Endodermal cell (in vitro differentiated cells): Measurements from ENCODE around the gene IP6K3. TPM values are rescaled to one million over a fixed set of nuclear protein-coding genes. Genes with fewer than 3 reads are reported as not detected.

Experiments used
- DNase-seq: peaks from one replicate; pipeline ENCODE4 v3.0.0-alpha.2; 2017
- H3K27ac ChIP-seq: 2 replicates; pipeline ENCODE4 v1.5.1; 2013; ENCODE audit warnings: mild to moderate bottlenecking, low read depth, low read length, moderate library complexity
- H3K27me3 ChIP-seq: 2 replicates; pipeline ENCODE4 v1.6.1; 2013; ENCODE audit warnings: mild to moderate bottlenecking, low read length, moderate library complexity; ENCODE audit not compliant: insufficient read depth, control insufficient read depth, poor library complexity, severe bottlenecking
- H3K36me3 ChIP-seq: 2 replicates; pipeline ENCODE4 v1.7.0; 2013; ENCODE audit warnings: mild to moderate bottlenecking, low read length, moderate library complexity; ENCODE audit not compliant: control insufficient read depth, insufficient read depth
- H3K4me1 ChIP-seq: one replicate; pipeline ENCODE4 v1.7.0; 2013; ENCODE audit warnings: low read length; ENCODE audit not compliant: control insufficient read depth, insufficient read depth
- H3K4me3 ChIP-seq: 2 replicates; pipeline ENCODE4 v1.5.1; 2013; ENCODE audit warnings: mild to moderate bottlenecking, low read length, moderate library complexity
- H3K9ac ChIP-seq: 2 replicates; pipeline ENCODE4 v1.6.1; 2013; ENCODE audit warnings: mild to moderate bottlenecking, low read length, moderate library complexity; ENCODE audit not compliant: poor library complexity, severe bottlenecking; ENCODE audit errors: extremely low read depth
- H3K9me3 ChIP-seq: 2 replicates; pipeline ENCODE4 v1.6.1; 2013; ENCODE audit warnings: mild to moderate bottlenecking, low read length, moderate library complexity; ENCODE audit not compliant: control insufficient read depth
- H3K27ac Mint-ChIP-seq: 2 replicates; pipeline ENCODE4 v1.8.0; 2020; ENCODE audit warnings: mixed read lengths
- H3K27me3 Mint-ChIP-seq: 2 replicates; pipeline ENCODE4 v1.8.0; 2021; ENCODE audit warnings: mild to moderate bottlenecking, mixed read lengths; ENCODE audit not compliant: insufficient read depth
- H3K36me3 Mint-ChIP-seq: 2 replicates; pipeline ENCODE4 v1.8.0; 2020; ENCODE audit warnings: low read depth, mixed read lengths
- H3K4me1 Mint-ChIP-seq: 2 replicates; pipeline ENCODE4 v1.8.0; 2020; ENCODE audit warnings: mixed read lengths
- H3K4me3 Mint-ChIP-seq: 2 replicates; pipeline ENCODE4 v1.8.0; 2020; ENCODE audit warnings: mild to moderate bottlenecking, moderate library complexity, mixed read lengths
- H3K9me3 Mint-ChIP-seq: 2 replicates; pipeline ENCODE4 v1.8.0; 2020; ENCODE audit warnings: mild to moderate bottlenecking, mixed read lengths
- WGBS, 2 experiments: methylation state at CpG; one replicate each; pipeline versions ENCODE4 v1.1.5 to v1.1.7; 2013; ENCODE audit warnings: missing lambda C conversion rate in 2 of 2, mixed read lengths in 1 of 2; ENCODE audit not compliant: insufficient coverage in 1 of 2, insufficient read length in 1 of 2; 5-methylcytosine and 5-hydroxymethylcytosine counted together
- total RNA-seq, 2 donors: library from RNA; stranded (reverse); fragmentation: NEBNext Ultra II Directional in 1 of 2; extraction: Animal tissue kit (Norgen Biotek cat#: 25700) in 1 of 2; gene quantifications; 2 replicates in 1 of 2; 3 replicates in 1 of 2; pipeline ENCODE4 v1.2.1, GENCODE V29; 2021
- TF ChIP-seq, protein P1 (sequence below): fragments of 200-600 bp; sonication (generic); conservative IDR thresholded peaks from 2 replicates; pipeline ENCODE4 v1.5.0; 2021; ENCODE audit warnings: antibody characterized with exemption, mild to moderate bottlenecking

Gene IP6K3
- total RNA-seq, 2 donors from 2014 or later, result not detected

DNA sequence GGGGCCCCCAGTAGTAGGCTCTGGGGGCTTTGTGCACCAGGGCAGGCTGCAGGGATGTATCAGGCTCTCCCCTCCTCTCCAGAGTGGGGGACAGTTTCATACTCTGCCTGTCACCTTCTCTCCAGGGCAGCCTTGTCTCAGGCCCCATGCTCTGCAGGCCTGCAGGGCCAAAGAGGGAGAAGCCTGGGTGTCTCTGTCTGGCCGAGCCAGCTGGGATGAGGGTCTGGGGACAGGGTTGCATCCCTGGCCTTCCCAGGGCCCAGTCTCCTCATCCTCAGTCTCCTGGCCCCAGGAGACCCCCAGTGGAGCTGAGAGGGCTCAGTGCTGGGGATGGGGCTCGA is 14.8 kb upstream of the IP6K3 start:
- TF ChIP-seq, protein P1, sequence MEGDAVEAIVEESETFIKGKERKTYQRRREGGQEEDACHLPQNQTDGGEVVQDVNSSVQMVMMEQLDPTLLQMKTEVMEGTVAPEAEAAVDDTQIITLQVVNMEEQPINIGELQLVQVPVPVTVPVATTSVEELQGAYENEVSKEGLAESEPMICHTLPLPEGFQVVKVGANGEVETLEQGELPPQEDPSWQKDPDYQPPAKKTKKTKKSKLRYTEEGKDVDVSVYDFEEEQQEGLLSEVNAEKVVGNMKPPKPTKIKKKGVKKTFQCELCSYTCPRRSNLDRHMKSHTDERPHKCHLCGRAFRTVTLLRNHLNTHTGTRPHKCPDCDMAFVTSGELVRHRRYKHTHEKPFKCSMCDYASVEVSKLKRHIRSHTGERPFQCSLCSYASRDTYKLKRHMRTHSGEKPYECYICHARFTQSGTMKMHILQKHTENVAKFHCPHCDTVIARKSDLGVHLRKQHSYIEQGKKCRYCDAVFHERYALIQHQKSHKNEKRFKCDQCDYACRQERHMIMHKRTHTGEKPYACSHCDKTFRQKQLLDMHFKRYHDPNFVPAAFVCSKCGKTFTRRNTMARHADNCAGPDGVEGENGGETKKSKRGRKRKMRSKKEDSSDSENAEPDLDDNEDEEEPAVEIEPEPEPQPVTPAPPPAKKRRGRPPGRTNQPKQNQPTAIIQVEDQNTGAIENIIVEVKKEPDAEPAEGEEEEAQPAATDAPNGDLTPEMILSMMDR, result no peak
- H3K27me3 Mint-ChIP-seq, result peaks cover 5% of the 10 kb centered on the region
- Histone ChIP-seq H3K9me3 (no peaks in the 10 kb centered on the region), H3K27me3 (no peaks in the 10 kb centered on the region), H3K9ac (no peak overlapping the region), H3K27ac (peak overlapping the region; percentile 24), H3K4me1 (no peaks in the 10 kb centered on the region), H3K4me3 (no peak overlapping the region), H3K36me3 (no peaks in the 10 kb centered on the region)
- no peak overlapping the region for H3K27ac Mint-ChIP-seq
- DNase-seq, result no peak
- H3K4me1 Mint-ChIP-seq, result no peaks in the 10 kb centered on the region
- peaks cover 2% of the 10 kb centered on the region for H3K9me3 Mint-ChIP-seq
- WGBS, 2 experiments, result 81% methylated on average over 2 of the region's 2 CpGs; no CpG with 5 or more reads in 1 of the 2 experiments
- H3K36me3 Mint-ChIP-seq, result no peaks in the 10 kb centered on the region
- H3K4me3 Mint-ChIP-seq, result no peak overlapping the region

DNA sequence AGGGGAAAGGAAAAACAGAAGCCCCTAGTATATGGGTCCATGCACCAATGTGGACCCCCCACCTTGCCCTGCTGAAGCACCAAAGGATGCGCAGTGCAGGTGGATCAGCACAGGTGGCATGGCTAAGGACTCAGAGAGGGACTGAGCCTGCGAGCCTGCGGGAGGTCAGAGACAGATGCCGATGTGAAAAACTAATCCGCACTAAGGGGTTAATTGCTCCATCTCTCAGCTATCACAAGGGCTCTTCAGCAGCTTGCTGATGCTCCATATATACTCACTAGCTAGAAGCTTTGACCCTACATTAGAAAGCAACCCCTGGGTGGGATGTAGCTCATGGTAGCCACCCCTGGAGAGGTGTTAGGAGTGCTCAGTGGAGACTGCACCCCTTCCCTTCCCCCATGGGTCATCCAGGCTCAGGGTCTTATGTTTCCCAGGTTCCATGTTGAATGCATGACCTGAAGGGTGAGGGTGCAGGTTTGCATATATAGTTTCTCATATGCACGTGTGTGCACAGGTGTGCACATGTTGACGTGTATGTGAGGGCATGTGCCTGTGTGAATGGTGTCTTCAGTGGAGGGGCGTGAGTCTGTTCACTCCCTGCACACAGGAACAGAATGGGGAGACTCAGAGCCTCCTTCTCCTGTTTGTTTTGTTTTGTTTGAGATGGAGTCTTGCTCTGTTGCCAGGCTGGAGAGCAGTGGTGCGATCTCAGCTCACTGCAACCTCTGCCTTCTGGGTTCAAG is 13.4 kb upstream of the IP6K3 start:
- whole genome bisulfite sequencing, 2 experiments, result 95 to 99% methylated on average over 8 to 9 of the region's 9 CpGs
- no peak for DNase-seq
- Histone ChIP-seq H3K9ac (no peak overlapping the region), H3K36me3 (no peaks in the 10 kb centered on the region), H3K27me3 (no peaks in the 10 kb centered on the region), H3K4me1 (no peaks in the 10 kb centered on the region), H3K9me3 (no peaks in the 10 kb centered on the region), H3K4me3 (no peak overlapping the region), H3K27ac (no peak overlapping the region)
- no peaks in the 10 kb centered on the region for H3K9me3 Mint-ChIP-seq
- no peaks in the 10 kb centered on the region for H3K36me3 Mint-ChIP-seq
- H3K27me3 Mint-ChIP-seq, result no peaks in the 10 kb centered on the region
- no peaks in the 10 kb centered on the region for H3K4me1 Mint-ChIP-seq
- TF ChIP-seq, protein P1, result no peak
- H3K27ac Mint-ChIP-seq, result no peak overlapping the region
- no peak overlapping the region for H3K4me3 Mint-ChIP-seq

DNA sequence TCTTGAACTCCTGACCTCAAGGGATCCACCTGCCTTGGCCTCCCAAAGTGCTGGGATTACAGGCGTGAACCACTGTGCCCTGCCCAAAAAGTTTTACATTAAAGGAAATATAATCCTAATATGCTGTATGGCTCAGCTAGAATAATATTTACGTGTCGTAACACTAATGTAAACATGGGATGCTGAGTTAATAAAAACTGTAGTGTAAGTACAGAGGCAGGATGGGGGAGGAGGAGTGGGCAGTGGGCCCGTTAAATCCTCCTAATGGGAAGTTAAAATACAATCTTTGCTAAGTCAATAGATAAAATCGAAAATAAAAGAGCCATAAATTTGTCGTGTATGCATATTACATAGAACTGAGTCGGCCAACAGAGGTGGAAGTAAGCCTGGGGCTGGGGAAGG is 12.1 kb upstream of the IP6K3 start:
- H3K36me3 ChIP-seq, result no peaks in the 10 kb centered on the region
- TF ChIP-seq, protein P1, result no peak
- no peak overlapping the region for H3K9ac ChIP-seq
- no peaks in the 10 kb centered on the region for H3K4me1 Mint-ChIP-seq
- no peaks in the 10 kb centered on the region for H3K27me3 ChIP-seq
- H3K4me3 Mint-ChIP-seq, result no peak overlapping the region
- H3K27ac ChIP-seq, result no peak overlapping the region
- no peaks in the 10 kb centered on the region for H3K9me3 ChIP-seq
- no peak overlapping the region for H3K4me3 ChIP-seq
- 87 to 91% methylated on average over 7 of the region's 7 CpGs for WGBS, 2 experiments
- no peak for DNase-seq
- no peaks in the 10 kb centered on the region for H3K27me3 Mint-ChIP-seq
- no peaks in the 10 kb centered on the region for H3K36me3 Mint-ChIP-seq
- H3K9me3 Mint-ChIP-seq, result no peaks in the 10 kb centered on the region
- no peaks in the 10 kb centered on the region for H3K4me1 ChIP-seq
- no peak overlapping the region for H3K27ac Mint-ChIP-seq
